CD4-positive, alpha-beta T cell treated with Interleukin-10 for 1 hour (primary cell): ENCODE measurements around the gene SINHCAF.
A peak's percentile ranks its signal among the peaks of the same experiment; 100 is the strongest.
"Not testable (repeated sequence)": the region's sequence is repeated elsewhere in the genome, so short reads cannot be mapped to it uniquely, and the experiment has no call there.

ENCODE experiments used
- DNase-seq: peaks from one replicate; pipeline ENCODE4 v3.0.0-alpha.2; 2020

SINHCAF gene

DNA sequence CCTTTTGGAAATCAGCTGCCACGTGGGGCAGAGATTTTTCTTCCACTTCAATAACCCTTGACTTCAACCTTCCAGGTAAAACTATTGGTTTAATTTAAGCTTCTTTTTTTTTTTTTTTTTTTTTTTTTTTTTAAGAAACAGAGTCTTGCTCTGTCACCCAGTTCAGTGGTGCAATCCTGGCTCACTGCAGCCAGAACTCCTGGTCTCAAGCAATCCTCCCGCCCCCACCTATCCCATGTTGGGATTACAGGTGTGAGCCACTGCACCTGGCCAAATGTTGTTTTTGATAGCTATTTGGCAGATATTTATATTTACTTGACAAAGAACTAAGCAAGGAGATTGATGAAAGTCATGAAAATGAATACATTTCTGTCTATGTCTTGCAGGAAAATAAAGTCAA is 65.1 kb downstream of the SINHCAF start:
- no peak for DNase-seq

DNA sequence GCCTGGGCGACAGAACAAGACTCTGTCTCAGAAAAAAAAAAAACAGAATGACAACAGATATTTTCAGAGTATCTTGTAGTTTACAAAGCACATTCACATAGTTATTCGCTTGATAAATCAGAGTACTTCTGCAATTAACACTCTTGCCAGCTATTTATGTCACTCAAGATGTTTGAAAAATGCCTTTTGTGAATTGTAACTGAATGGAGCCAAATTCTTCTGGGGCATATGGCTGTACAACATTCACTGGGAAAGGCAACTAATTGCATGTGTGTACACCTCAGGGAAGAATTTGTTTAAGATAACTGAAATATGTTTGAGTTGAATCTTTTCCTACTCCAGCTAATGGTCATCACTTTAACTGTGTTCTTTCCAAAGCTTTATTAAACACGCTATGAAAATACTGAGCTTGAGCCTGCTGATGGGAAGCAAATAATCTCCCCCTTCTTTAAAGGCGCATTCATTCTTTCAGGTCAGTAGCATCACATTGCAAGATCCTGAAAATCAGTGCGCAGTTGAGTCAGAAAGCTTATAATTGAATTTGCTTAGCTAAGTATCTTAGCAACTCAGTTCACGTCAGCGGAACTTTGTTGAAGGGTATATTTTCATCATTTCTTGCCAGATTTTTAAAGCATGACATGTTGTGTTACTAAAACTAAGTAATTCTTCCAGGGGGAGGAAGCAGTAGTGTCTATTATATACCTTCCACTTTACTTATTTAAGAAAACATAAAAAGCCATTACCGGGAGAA is 66.6 kb downstream of the SINHCAF start:
- no peak for DNase-seq

DNA sequence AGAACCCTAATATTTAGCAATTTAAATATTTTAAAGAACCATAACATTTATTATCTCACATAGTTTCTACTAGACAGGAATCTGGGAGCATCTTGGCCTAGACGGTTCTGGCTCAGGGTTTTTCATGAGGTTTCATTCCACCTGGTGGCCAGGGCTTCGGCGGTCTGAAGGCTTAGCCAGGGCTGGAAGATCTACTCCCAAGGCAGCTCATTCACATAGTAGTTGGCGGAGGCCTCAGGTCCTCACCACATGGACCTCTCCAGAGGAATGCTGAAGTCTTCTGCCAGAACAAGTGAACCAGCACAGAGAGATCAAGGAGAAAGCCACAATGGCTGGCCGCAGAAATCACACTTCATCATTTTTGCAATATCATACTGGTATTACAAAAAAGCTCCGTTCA is 68.2 kb downstream of the SINHCAF start:
- DNase-seq, result no peak

DNA sequence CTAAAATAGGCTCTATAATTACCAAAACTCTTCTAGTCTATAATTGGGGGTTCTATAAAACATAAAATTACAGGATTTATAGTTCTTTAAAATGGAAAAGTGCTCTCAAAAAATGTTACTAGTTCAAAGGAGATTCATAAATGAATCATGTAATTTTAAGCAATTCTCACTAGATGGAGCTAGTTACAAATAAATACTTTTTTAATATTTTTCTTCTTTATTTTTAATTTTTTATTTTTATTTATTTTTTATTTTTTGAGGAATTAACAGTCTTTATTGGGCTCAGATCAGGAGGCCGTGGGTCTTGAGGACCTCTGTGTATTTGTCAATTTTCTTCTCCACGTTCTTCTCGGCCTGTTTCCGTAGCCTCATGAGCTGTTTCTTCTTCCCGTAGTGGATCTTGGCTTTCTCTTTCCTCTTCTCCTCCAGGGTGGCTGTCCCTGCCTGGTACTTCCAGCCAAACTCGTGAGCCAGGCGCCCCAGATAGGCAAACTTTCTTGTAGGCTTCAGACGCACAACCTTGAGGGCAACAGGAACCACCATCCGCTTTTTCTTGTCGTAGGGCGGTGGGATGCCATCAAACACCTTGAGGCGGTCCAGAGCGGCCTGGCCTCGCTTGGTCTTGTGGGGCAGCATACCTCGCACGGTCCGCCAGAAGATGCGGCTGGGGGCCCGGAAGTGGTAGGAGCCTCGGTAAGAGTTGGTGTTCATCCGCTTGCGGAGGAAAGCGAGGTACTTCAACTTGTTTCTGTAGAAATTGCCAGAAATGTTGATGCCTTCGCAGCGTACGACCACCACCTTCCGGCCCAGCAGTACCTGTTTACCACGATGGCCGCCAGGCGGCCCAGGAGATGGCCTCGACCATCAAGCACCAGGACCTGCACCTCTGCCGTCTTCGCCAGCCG is 74.0 kb downstream of the SINHCAF start:
- not testable (repeated sequence) for DNase-seq

DNA sequence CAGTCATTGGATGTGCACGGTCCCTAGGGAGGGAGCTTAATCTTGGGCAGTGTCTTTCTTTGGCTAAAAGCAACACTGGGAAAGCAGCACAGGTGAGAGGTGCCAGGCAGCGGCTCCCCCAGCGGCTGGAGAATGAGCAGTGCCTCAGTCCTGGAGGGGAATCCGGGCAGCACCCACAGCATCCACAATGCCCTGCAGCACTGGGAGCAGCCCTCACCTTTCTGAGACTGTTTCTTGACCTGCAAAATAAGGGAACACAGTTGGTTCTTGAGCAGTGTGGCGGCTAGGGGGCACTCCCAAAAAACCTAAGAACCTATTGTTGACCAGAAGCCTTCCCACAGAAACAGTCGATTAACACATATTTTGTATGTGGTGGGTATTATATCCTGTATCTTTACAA is 75.8 kb downstream of the SINHCAF start:
- DNase-seq, result no peak

DNA sequence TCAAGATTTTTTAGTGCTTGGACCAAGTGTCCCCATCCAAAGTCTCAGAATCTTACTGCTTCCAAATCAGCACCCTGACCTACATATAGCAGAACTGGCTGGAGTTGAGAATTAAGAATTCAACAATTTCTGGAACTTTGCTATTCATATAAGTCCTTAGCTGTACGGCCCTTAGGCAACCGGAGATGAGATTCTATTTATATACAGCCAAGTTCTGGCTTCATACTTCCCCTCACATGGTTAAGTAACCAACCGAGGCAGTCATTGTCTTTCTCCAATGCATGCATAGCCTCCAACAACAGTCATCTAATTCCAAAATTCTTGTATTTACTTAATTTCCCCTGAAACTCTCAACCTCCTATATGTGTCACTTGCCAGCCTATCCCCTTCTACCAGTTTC is 76.6 kb downstream of the SINHCAF start:
- DNase-seq, result no peak

DNA sequence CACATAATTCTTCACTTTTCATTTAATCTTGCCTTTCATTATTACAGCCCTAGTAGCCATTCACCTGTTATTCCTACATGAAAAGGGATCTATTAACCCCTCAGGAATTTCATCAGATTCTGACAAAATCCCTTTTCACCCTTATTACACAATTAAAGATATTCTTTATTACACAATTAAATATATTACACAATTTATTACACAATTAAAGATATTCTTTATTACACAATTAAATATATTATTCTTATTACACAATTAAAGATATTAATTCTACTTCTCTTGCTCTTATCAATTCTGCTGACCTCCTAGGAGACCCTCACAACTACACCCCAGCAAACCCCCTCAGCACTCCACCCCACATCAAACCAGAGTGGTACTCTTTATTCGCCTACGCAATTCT is 77.1 kb downstream of the SINHCAF start:
- DNase-seq, result no peak

DNA sequence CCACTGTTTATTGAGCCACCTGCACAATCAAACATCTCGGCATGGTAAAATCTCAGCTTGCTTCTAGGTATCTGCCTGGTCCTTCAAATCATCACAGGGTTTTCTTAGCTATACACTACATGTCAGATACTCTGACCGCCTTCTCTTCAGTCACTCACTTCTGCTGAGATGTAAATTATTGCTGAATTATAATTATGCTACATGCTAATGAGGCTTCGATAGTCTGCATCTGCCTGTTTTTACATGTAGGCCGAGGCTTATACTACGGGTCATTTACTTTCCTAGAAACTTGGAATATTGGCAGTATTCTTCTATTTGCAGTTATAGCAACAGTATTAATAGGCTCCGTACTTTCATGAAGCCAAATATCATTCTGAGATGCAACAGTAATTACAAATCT is 77.6 kb downstream of the SINHCAF start:
- DNase-seq, result no peak

DNA sequence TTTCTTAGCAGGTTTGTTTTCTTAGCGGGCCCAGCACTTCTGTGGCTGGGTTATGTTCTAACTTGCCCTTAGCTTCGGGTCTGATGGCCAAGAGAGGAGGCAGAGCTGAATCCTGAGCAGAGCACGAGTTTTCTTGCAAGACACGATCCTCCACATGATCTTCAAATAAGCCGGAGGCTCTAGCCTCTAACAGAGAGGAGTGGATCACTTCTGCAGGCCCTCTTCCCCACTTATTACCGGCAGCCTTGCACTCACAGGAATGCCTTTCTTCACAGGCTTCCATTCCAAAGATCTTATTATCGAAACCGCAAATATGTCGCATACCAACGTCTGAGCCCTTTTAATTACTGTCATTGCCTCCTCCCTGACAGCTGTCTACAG is 79.5 kb downstream of the SINHCAF start:
- no peak for DNase-seq

DNA sequence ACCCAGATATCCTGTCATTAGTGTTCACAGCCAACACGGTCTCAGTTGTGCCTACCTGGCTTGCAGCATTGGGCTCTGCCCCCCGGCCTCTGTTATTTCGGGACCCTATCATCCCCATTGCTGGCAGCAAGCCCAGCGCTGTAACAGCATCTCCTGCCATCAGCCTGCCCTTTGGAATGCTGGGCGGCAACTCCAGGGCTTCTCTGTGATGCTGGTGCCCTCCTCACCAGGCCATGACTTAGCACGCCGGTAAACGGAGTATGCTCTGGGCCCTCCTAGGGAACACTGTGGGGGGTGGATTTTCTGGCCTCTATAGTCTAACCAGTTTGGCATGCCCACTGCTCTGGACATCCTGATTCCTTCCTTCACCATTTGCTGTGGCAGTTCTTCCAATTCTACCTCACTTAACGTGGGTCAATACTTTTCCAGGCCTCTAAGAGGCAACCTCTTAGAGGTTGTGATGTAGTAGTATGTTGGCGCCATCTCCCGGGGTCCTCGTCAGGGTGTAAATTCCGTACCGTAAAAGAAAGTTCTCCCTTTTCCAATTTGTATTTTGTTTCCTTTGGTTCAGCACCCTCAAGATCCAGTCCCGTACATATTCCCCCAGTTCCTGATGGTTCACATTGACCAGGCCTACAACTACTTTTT is 80.0 kb downstream of the SINHCAF start:
- DNase-seq, result no peak

DNA sequence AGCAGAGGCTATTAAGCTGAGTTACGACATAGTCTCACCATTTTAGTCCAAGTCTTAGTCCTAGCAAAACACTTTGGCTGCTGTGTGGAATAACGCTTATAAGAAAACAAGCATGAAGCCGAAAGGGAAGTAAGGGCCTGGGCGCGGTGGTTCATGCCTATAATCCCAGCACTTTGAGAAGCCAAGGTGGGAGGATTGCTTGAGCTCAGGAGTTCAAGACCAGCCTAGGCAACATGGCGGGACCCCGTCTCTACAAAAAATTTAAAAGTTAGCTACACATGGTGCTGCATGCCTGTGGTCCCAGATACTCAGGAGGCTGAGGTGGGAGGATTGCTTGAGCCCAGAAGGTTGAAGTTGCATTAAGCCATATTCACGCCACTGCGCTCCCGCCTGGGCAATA is 83.5 kb downstream of the SINHCAF start:
- DNase-seq, result not testable (repeated sequence)

DNA sequence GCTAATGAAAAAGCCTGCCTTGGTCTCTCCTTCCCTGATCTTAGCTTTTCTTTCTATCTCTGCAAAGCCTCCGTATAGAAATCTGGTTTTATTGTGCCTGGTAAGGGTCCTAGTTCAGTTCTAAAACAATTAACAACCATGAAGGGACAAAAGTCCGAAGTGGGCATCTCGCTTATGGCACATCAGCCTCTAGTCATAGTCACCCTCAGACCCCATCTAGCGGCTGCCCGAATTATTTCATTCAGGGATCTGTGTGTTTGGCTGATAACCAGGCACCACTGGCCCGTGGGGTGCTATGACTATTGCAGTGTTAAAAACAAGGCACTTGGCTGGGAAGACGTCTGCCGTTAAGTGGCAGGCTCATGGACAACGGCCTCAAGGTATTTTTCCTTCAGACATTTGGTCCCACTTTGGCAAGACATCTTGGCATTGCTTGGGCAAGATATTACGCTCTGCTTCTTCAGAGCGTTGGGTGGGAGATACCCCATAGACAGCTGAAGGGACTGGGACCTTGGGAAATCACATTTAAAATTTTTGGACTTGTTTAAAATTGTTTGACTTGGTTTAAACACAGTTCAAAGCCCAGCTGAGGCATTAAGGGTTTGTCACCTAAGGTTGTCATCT is 87.1 kb downstream of the SINHCAF start:
- peak; percentile 51 for DNase-seq

DNA sequence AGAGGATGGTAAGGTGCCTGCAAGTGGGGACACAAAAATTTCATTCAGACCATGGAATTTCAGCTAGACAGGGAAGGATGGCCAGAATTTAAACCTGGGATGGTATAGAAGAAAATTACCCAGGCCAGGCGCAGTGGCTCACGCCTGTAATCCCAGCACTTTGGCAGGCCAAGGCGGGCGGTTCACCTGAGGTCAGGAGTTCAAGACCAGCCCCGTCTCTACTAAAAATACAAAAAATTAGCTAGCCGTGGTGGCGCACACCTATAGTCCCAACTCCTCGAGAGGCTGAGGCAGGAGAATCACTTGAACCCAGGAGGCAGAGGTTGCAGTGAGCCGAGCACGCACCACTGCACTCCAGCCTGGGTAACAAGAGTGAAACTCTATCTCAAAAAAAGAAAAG is 87.6 kb downstream of the SINHCAF start:
- not testable (repeated sequence) for DNase-seq

DNA sequence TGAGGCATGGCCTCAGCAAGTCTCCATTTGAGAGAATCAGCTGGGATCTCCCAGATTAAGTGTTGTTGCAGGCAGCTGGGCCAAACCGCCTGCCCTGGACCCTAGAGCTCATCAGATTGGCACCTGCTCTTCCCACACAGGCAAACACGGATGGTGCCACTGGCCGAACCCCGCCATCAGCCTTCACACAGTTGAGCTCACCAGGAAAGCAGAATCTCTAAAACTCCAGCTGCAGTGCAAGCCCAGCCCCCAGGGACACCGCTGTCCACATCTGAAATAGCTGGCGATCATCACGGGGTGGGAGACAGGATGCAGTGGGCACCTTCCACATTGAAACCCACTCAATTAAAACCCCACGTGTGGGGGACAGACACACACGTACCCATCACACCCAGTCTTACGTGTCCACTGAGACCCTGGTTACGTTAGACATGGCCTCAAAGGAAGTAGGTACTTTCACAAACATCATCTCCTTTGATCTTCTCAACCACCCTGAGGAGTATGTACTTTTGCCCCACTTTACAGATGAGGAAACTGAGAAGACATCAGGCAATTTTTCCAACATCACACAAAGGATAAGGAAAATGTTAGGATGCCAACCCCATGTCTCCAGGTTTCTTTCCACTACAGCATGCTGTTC is 88.8 kb downstream of the SINHCAF start:
- DNase-seq, result no peak

DNA sequence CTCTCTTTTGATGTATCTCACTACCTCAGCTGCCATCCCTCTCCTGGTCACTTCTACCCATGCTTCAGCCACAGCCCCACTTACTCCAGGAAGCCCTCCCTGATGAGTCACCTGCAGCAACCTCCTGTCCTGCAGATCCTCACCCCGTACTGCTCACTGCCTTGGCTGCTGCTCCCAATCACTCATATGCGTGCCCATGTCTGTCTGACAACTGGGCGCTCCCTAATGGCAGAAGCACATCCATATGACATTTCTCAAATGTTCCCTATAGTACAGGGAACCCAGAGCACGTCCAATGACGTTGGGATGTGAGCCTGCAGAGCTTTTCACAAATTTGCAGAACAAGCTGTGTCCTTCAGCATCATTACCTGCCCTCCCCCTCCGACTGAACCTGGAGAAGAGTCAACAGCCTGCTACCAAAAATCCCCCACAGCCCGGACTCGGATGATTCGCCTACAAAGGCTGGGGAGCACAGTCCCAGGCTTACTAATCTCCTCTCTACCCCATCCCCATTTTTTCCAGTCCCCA is 90.0 kb downstream of the SINHCAF start:
- DNase-seq, result no peak

DNA sequence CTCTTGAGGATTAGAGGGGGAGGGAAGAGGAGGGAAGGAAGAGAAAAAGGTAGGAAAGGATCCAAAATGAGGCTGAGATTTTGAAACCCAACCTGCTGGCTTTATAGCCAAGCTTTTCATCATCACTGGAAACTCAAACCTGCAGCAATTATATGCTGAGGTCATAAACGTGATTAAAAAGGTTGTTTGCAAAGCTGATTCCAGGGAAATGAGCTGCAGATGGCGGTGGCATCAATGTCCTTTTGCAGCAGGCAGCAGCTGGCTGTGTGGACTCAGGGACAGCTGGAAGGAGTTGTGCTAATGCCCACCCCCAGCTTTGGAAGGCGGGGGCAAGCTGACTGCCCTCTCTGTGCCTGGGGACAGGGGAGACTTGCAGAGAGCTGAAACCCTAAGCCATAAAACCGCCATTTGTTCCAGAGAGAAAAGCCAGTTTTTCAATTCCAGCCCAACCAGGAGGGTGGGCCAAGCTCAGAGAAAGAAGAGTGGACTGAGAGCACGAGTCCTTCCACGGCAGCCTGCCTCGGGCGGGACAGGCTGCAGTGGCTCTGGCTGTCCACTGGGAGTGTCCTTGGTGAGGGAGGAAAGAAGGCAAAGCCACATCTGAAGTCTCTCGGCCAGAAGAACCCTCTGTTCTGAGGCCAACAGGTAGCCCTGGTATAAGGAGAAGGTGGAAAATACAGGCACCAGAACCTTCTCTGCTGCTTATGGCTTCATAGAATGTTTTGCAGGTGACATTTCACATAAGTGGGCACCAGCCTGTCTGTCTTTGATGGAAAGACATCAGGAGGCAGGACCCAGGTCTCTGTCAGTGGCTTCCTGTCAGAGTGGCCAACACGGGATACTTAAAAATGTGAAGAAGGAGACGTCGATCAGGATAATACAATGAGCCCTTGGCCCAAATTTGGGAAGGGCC is 90.7 kb downstream of the SINHCAF start:
- no peak for DNase-seq

DNA sequence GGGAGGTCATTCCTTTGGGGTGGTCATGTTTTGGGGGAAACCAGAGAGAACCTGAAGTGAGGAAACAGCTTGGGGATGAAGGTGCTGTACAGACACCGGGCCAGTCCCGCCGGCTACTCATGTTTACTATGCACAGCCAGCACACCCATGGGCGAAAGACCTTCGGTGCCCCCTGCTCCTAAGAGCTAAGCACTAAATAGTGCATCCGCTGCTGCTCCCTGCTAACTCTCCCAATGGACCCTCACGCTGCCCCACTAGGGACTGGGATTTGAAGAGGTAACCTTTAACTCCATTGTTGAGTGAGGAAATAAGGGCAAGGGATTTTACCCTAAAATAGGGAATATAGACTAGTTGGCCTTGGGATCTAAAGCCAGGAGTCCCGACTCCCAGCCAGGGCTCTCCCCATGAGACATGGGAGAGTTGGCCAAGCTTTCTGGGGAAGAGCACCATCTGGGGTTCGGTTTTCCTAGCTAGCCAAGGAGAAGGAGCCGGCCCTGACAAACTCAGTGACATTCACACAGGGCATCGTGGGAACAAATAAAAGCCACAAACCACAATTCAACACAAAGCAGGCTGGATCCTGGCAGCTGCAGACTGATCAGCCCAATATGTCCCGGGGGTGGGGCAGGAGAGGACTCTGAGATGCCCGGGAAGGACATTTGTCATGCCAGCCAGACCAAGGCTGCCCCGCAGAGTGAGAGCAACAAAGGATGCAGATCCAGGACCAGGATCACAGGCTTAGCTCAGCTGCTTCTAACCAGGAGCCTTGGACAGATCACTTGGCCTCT is 91.7 kb downstream of the SINHCAF start:
- DNase-seq, result no peak

DNA sequence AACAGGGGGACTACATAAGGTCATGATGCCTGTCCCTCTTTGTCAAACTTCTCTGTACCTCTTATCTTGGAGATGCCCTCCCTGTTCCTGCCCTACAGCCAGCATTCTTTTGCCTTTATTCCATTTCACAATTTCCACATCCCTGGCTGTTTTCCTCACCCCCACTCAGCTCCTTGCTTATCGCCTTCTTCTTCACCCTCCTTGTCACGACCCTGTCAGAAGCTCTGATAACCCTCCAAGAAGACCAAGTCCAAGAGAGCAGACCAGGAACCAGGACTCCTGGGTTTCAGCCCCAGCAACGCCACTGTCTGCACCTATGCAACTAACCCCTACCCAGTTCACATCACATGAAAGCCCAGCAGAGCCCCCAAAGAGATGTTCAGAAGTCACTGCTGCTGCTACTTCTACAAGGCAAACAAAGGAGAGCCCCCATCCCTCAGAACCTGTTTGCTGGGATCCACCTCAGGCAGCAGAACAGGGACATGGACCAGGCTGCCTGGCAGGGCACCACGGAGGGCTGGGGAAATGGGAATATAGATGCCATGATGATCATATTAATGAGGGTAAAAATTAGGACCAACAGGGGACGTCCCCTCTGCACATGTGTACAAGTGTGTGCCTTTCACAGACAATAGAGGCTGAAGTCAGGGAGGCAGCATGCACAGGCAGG is 92.8 kb downstream of the SINHCAF start:
- no peak for DNase-seq

DNA sequence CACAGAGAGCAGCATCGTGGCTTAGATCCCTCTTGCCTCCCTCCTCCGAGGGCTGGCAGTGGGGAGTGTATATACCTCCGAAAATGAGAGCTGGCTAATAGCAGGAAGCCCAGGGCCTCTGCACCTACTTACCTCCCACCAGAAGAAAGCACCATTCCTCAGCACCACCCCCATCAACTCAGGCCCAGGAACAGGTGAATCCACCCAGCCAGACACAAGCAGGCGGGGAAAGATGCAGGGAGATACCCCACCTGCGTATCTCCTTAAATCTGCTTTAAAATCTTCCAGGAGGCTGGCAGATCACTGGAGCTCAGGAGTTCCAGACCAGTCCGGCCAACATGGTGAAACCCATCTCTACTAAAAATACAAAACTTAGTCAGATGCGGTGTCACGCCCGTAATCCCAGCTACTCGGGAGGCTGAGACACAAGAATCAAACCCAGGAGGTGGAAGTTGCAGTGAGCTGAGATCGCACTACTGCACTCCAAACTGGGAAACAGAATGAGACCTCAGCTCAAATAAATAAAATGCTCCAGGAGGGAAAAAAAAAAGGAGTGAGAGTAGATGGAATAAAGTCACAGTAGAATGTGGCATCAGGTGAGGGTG is 93.5 kb downstream of the SINHCAF start:
- DNase-seq, result no peak
